ENCODE results near the gene ELF5.

ELF5 gene

DNA sequence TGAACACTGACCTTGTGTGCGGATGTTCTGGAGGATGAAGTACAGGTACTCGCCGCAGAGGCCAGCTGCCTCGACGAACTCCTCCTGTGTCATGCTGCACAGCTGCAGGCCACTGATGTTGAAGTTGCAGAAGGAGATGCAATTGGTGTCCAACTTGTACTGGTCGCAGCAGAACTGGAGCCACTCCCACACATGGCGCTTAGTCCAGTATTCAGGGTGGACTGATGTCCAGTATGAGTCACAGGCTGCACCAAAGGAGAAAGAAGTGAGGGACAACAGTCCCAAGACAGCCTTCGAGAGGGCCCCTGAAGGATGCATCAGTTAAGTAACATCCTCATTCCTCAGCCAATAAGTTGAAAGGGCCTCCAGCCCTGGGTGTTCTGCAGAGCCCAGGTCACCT lies 20.1 kb downstream of the ELF5 start:
- no peak for DNase-seq (ENCODE audit: low read depth, low spot score)

DNA sequence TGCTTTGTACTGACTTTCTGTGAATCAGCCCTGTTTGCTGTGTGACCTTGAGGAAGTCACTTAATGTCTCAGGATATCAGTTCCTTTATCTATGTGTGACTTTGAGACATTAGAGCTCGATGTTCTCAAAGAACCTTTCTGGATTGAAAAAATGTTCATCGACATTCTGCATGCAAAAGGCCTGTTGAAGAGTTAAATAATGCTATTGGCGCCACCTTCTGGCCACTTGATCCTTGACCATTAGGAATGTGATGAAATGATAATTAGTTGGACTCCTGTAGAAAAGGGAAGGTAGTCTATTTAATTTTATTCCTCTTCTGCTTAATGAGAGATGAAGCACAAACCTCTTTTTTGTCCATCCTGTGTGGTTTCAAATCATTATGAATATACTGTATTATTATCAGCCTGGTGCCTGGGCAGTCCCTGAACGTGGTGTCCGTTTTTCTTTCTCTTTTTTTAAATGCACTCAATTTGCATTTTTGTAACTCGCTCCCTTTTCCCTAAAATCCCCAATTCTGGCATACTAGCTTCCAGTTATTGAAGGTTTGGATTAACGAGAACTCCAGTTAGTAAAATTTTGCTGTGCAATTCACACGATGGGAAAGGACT lies 20.7 kb downstream of the ELF5 start:
- DNase-seq (ENCODE audit: low read depth, low spot score): no peak

DNA sequence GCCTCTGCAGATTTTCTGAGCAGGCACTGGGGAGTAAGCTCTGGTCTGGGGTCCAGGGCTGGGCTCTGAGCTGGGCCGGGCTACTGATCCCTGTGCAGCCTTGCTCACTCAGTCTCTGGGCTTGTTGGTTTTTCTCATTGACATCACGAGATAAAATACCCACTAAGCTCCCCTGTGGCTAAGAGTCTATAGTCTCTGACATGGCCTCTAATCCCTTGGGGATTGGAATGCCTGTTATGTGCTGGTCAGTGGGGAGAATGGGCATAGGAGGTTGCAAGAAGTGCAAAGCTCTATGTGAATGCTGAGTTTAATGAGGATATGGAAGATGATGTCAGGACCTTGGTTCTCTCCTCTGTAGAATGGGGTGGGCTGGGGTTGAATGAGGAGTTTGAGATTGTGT lies 23.3 kb downstream of the ELF5 start:
- DNase-seq (ENCODE audit: low read depth, low spot score): no peak

DNA sequence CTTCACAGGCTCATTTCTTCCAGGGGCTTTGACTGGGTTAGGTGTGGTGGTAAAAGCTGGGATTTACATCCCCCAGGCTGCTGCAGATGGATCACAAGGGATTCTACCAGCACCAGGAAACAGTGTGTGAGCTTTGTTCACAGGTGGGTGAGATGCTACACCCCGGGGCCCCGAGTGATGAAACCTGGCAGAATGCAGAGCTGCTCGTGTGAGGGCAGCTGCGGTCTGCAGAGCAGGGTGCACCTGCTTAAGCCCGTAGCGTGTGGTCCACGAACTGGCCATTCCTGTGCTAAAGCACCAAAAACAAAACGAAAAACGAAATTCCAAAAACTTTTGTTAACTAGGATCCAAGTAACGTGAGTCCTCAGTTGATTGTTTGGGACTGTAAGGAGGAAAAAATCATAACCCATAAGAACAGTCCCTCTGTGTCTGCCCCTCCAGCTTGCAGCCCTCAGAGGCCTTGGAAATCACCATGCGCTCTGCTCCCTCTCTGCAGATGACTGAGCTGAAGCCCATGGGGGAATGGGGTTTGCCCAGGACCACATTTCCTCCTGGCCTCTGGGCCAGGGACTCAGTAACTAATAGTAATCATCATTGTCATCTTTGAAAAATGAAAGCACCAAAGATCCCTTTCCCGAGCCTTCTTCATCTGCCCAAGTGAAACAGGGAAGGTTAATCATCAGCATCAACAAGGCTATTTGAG lies 24.6 kb downstream of the ELF5 start:
- DNase-seq (ENCODE audit: low read depth, low spot score): no peak

DNA sequence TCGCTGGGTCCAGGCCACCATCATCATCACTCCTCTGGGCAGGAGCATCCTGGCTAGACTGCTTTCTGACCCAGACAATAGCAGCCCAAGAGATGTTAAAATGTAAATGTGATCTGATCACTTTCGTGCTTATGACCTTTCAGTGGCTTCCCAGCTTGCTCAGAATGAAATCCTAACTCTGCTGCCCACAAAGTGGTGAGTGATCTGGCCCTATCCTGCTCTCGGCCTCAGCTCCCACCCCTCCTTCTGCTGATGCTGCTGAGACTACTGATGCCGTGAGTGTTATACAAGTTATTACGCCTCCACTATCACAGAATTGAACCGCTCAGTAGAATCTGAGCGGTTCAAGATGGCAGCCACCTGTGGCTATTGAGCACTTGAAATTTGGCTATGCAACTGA lies 26.2 kb downstream of the ELF5 start:
- DNase-seq (ENCODE audit: low read depth, low spot score): no peak

DNA sequence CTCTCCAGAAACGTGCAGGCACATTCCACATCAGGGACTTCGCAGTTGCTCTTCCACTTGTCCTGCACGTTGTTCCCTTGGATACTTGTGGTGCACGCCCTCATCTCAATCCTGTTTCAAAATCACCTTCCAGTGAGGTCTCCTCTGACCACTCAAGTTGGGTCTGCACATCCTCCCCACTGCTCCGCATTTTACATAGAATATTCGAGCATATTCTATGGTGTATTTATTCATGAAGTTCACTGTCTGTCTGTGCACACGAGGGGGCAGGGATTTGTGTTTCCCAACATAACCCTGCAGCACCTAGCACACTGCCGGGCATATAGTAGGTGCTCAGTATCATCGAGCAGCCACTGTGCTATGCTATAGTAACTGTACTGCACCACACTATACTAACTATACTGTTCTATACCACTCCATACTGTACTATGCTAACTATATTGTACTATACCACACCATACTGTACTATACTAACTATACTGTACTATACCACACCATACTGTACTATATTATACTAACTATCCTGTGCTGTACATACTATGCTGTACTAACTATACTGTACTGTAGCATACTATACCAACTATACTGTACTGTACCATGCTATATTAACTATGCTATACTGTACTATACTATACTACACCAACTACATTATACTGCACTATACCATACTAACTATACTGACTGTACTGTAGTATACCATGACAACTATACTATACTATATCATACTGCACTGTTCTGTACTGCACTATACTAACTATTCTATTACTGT lies 30.3 kb downstream of the ELF5 start:
- no peak for DNase-seq (ENCODE audit: low read depth, low spot score)

DNA sequence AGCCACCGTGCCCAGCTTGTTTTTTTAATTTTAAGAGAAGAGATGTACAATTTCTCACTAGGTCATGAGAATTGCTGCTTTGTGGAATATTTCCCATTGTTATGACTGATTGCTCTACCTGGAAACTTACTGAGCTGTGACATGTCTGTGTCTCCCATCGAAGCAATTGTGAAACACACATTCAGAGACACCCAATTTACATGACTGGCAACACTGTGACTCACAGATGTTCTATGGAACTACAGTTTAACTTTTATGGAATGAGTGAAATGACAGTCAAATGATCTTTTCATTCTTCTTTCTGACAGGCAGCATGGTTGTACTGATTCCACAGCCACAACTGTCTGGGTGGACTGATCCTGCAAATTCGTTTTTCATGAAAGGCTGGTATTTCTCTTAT lies 32.3 kb downstream of the ELF5 start:
- DNase-seq (ENCODE audit: low read depth, low spot score): no peak

DNA sequence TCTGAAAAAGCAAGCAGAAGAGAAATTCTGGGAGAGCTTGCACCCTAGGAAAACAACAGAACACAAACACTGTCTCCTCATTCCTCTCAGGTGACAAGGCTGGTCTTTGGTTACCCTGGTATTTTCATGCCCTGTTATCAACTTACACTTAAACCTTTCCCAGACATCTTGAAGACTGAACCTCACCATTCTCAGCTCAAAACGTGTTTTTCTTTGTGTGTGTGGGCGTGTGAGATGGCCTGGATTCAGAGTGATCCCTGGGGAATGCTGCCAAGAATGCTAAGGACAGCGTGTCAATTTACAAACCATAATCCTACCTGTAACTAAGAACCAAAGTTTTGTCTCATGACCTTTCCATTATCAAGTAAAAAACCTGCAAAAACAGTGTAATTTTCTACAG lies 33.3 kb downstream of the ELF5 start:
- DNase-seq (ENCODE audit: low read depth, low spot score): no peak

DNA sequence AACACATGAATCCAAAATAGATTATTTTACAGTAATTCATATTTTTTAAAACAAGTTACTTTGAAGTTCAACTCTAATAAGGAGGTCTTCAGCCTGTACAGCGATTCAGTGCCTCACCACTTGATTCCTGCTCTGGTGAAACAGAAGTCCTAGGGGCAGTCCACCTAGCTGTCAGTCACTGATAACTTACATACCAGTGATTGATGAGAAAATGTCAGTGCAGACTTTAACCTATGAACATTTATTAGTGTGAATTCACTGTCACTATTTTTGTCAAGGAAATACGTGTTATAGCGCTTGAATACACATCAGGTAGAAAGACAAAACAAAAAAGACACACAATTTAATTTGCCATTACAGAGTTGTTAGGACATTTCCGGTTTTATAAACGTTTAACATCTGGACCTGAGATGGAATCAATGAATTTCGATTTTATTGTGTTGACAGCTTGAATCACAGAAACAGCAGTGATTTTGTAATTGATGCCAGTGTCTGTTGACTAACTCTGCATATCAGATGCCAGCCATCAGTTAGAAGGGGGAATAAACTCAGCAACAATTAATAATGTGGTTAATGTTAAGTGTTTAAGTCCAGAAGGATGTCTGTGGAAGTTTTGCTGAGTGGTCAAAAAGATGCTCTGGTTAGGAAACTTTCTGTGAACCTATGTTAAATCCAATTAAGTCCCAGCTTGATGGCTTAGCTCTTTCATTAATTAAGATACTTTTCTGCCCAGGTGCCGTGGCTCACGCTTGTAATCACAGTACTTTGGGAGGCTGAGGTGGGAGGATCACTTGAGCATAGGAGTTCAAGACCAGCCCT lies 34.5 kb downstream of the ELF5 start:
- DNase-seq (ENCODE audit: low read depth, low spot score): no peak

DNA sequence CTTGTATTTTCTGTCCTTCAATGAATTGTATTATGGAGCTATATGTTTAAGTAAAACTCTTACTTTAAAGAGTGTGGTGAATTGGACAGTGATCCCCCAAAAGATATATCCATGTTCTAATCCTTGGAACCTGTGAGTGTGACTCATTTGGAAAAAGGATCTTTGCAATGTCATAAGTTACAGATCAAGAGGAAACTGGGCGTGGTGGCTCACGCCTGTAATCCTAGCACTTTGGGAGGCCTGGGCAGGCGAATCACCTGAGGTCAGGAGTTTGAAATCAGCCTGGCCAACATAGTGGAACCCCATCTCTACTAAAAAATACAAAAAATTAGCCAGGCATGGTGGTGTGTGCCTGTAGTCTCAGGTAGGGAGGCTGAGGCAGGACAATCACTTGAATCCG lies 36.7 kb downstream of the ELF5 start:
- DNase-seq (ENCODE audit: low read depth, low spot score): no peak

DNA sequence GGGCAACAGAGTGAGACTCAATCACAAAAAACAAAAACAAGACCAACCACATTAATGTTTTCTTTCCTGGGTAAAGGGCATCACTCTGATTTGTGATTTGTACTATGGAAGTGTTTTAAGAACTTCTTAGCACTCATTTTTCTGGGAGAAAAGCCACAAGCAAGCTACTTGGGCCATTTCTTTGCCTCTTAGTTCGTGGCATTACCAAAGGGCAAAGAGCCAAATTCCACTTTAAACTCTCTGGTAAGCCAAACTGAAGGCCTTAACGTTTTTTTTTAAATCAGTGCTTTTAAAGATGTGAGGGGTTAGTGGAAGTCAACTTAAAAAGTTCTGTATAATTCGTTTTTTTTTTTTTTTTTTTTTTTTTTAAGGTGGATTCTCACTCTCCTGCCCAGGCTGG lies 37.9 kb downstream of the ELF5 start:
- no peak for DNase-seq (ENCODE audit: low read depth, low spot score)

DNA sequence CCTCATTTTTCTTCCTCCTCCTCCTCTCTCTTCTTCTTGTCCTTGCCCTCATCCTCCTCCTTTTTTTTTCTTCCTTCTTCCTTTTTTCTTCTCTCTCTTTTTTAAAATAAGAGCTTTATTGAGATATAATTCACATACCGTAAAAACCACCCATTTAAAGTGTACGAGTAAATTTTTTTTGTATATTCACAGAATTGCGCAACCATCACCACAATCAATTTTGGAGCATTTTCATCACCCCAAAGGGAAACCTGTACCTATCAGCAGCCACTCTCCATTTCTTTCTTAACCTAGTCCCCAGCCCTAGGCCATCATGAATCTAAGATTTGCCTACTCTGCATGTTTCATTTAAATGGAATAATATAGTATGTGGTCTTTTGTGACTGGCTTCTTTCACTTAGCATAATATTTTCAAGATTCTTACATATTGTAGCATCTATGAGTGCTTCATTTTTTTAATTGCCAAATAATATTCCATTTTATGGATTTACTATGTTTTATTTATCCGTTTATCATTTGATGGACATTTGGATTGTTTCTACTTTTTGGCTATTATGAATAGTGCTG lies 39.9 kb downstream of the ELF5 start:
- no peak for DNase-seq (ENCODE audit: low read depth, low spot score)

DNA sequence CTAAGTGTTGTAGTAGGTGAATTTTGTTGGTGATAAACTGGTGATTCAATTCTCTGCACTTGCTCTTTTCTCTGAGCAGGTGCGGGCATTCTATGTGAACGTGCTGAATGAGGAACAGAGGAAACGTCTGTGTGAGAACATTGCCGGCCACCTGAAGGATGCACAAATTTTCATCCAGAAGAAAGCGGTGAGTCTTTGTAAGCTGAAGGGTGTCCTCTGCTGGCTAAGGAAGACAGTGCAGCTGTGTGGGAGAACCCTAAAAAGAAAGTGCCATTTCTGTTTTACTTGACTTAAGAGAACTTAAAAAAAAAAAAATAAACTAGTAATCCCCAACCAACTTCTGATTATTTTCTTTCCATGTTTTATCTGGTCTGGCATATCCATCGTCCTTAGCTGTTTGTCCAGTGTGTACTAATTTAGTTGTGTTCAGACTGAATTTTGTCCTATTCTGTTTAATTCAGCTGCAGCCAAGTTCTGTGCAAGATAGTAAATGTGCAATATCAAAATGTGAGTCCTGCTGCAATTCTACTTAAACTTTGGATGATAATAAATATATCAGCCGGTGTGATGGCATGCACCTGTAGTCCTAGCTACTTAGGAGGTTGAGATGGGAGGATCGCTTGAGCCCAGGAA lies 45.3 kb downstream of the ELF5 start:
- DNase-seq (ENCODE audit: low read depth, low spot score): no peak

DNA sequence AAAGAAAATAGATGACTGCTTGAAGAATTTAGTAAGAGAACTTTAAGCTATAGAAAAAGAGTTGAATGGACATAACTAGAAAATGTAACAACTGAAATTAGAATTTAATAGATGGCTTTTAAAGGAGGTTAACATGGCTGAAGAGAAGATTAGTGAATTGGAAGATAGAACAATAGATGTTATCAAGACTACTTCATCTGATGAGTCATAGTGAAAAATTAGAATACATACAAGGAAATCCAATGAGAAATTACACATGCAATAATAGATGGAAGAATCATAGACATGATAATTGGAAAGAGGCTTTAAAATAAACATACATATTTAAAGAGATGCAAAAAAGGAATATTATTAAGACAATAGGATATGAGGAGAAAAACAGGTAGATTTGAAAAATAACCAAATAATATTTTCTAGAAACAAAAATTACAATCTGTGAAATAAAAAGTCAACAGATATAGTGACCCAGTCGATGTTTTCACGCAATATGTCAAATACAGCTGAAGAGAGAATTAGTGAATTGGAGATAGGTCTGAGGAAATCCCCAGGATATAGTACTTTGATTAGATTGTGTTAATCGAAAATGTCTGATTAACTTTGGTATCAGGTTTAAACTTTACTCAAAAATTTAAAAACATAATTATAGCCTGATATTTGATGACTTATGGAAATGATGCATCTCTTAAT lies 46.6 kb downstream of the ELF5 start:
- DNase-seq (ENCODE audit: low read depth, low spot score): no peak

DNA sequence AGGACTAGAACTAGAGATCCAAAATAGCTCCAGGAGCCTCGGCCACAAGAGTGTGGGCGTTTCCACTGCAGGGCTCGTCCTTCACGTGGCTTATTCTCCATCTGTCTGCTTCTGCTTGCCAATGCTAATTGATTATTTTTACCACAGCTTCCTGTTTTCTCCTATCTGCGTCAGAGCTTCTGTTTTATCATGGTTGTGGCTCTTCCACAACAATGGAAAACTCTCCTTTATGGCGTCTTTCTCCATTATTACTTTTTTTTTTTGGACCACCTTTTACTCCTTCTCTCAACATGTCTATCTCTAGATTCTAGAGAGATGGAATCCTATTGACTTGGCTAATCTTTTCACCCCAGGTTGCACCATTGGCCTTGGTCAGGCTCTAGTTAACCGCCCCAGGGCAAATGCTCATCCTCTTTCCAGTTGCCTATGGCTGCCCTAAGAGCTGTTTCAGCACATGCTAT lies 49.0 kb downstream of the ELF5 start:
- no peak for DNase-seq (ENCODE audit: low read depth, low spot score)

DNA sequence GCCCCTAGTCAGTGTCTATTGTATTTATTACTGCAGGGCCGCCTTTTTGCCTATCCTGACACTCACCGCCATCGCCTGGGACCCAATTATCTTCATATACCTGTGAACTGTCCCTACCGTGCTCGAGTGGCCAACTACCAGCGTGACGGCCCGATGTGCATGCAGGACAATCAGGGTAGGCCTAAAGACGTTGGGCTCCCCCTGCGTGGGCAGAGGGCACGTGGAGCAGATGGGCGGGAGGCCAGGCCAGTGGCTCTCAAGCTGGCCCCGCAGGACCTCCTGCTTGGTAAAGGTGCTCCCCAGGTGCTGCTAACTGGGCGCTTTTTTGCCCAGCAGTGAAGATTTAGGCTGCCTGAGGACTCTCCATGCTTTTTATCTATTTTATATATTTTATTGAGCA lies 52.4 kb downstream of the ELF5 start:
- DNase-seq (ENCODE audit: low read depth, low spot score): no peak

DNA sequence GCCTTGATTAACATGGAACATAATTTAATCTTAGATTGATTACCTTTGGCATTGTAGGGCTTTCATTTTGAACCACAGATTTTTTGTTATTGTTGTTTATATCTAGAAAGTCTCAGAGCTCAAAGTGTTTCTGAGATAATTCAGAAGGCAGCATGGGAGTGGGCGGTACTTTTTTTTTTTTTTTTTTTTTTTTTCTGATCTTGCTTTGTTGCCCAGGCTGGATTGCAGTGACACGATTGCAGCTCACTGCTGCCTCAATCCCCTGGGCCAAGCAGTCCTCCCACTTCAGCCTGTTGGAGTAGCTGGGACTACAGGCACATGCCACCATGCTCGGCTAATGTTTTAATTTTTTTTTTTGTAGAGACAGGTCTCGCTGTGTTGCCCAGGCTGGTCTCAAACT lies 53.3 kb downstream of the ELF5 start:
- DNase-seq (ENCODE audit: low read depth, low spot score): no peak

DNA sequence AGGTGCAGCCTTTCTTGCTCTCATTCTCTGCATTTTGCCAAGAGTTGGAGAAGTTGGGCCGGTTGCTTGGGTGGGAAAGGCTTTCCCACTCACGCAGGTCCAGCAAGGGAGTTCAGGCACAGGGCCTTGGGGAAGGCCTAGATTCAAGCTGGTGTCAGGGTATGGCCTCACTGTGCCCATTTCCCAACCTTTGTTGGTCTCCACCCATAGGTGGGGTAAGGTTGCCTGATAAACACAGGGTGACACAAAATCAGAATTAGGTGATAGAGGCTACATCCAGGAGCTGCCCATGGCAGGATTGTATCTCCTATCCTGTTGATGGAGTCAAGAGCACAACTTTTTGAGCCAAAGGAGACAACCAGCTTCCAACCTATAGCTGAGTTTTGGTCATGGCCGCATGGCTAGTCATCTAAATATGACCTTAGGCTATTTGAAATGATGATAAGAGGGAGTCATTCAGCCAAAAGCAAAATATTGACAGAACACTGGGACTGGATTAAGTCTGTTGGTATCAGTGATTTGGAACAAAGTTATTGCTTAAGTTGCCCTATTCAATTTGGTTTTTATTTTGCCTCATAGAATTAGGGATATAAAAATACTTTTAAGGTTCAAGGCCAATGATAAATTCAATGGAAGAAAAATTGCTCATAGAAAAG lies 54.0 kb downstream of the ELF5 start:
- no peak for DNase-seq (ENCODE audit: low read depth, low spot score)

DNA sequence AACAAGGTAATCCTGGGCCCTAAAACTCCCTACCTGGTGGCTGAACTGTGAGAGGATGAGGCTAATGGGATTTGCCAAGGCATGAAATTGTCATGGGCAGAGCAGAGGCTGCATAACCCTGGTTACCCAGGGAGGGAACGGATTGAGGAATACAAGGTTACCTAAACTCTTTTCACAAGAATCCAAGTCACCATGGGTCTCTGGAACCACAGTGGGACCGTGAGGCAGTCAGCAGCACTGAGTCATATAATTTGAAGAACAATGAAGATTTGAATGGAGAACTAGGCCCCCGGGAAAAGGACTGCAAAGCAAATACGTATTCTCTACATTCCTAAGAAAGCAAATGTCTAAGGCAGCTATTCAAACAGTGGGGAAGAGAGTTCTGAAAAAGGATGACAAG lies 55.1 kb downstream of the ELF5 start:
- no peak for DNase-seq (ENCODE audit: low read depth, low spot score)

DNA sequence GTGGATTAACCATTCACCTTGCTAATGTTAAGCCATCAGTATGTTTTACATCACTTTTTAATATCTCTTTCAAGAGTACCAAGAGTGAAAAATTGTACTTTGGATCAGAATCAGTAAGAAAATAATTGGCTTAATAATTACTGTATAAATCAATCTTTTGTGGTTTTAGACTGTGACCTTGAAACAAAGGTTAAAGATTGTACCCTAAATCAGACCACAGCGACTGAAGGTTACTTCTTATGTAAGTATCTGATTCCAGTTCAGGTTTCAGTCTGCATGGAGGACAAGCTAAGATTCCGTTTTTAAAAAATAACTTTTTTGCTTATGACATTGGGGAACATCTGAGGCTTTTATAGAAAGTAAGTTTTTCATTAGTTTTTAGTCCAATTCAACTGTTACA lies 56.0 kb downstream of the ELF5 start:
- no peak for DNase-seq (ENCODE audit: low read depth, low spot score)

All from activated naive CD8-positive, alpha-beta T cell treated with anti-CD3 and anti-CD28 coated beads, Interleukin-2, amount 50 U/mL, for 16 hours (primary cell).